GM19023 (cell line): Measurements from ENCODE around the gene KCNH8.

ENCODE experiments used
- ATAC-seq: cut with Tn5 transposase; IDR thresholded peaks from one replicate; pipeline ENCODE4 v1.9.1; 2021; ENCODE audit warnings: mild to moderate bottlenecking, moderate library complexity; ENCODE audit not compliant: unreplicated experiment

KCNH8 gene

GRCh38 chr3:19357947-19358346 is 209.6 kb downstream of the KCNH8 start:
- no peak for ATAC-seq

GRCh38 chr3:19363071-19363470 is 214.8 kb downstream of the KCNH8 start:
- no peak for ATAC-seq

- ATAC-seq, result no peak
Observed at GRCh38 chr3:19364148-19364547, 215.8 kb downstream of the KCNH8 start.

GRCh38 chr3:19365471-19365870 is 217.2 kb downstream of the KCNH8 start:
- no peak for ATAC-seq

- no peak for ATAC-seq
Observed at GRCh38 chr3:19384868-19385267, 236.6 kb downstream of the KCNH8 start.

GRCh38 chr3:19392150-19392549 is 243.8 kb downstream of the KCNH8 start:
- no peak for ATAC-seq

GRCh38 chr3:19394946-19395345 is 246.6 kb downstream of the KCNH8 start:
- no peak for ATAC-seq

GRCh38 chr3:19396726-19397125 is 248.4 kb downstream of the KCNH8 start:
- ATAC-seq, result no peak

- ATAC-seq, result no peak
Observed at GRCh38 chr3:19399356-19399755, 251.0 kb downstream of the KCNH8 start.

GRCh38 chr3:19399836-19400235 is 251.5 kb downstream of the KCNH8 start:
- no peak for ATAC-seq

- ATAC-seq, result no peak
Observed at GRCh38 chr3:19420159-19420558, 271.8 kb downstream of the KCNH8 start.

GRCh38 chr3:19425825-19426224 is 277.5 kb downstream of the KCNH8 start:
- ATAC-seq, result no peak

GRCh38 chr3:19427422-19428149 is 279.3 kb downstream of the KCNH8 start:
- no peak for ATAC-seq

GRCh38 chr3:19428729-19429128 is 280.4 kb downstream of the KCNH8 start:
- no peak for ATAC-seq

- no peak for ATAC-seq
Observed at GRCh38 chr3:19432669-19433068, 284.4 kb downstream of the KCNH8 start.

- ATAC-seq, result no peak
Observed at GRCh38 chr3:19436746-19437145, 288.4 kb downstream of the KCNH8 start.

- ATAC-seq, result no peak
Observed at GRCh38 chr3:19439944-19440343, 291.6 kb downstream of the KCNH8 start.

GRCh38 chr3:19446138-19446537 is 297.8 kb downstream of the KCNH8 start:
- ATAC-seq, result no peak

GRCh38 chr3:19446687-19447086 is 298.4 kb downstream of the KCNH8 start:
- ATAC-seq, result no peak

GRCh38 chr3:19455546-19455945 is 307.2 kb downstream of the KCNH8 start:
- ATAC-seq, result no peak

GRCh38 chr3:19456738-19457137 is 308.4 kb downstream of the KCNH8 start:
- no peak for ATAC-seq

GRCh38 chr3:19457449-19457848 is 309.1 kb downstream of the KCNH8 start:
- ATAC-seq, result no peak

- no peak for ATAC-seq
Observed at GRCh38 chr3:19467761-19468160, 319.5 kb downstream of the KCNH8 start.
